B cell (primary cell): ENCODE data around the gene TCP11L2. TPM values are rescaled to one million over a fixed set of nuclear protein-coding genes. Genes with fewer than 3 reads are reported as not detected.

Experiments
- ATAC-seq: fragments of 200-7000 bp; cut with Tn5 transposase; one replicate; pipeline ENCODE4 v1.10.0; 2021; ENCODE audit warnings: low read depth, mild to moderate bottlenecking, moderate number of reproducible peaks, moderate library complexity
- CTCF ChIA-PET: fragments of 350-600 bp; sonication (Branson Sonifier 250); formaldehyde crosslinking; loops from one replicate; lab custom pipeline; 2021; ENCODE audit warnings: antibody characterized with exemption, inconsistent platforms; lab: Charles Lee
- POLR2A ChIA-PET: fragments of 350-600 bp; sonication (Branson Sonifier 250); formaldehyde crosslinking; loops from one replicate; lab custom pipeline; 2021; ENCODE audit warnings: antibody characterized with exemption; lab: Charles Lee
- DNase-seq: peaks from one replicate; pipeline ENCODE4 v3.0.0; 2013
- H2AFZ ChIP-seq: 2 replicates; pipeline ENCODE4 v1.6.1; 2012; ENCODE audit warnings: mild to moderate bottlenecking, low read depth, low read length; ENCODE audit not compliant: insufficient read depth, poor library complexity, severe bottlenecking
- H3K27ac ChIP-seq, 2 donors: 1 replicate in 1 of 2; 2 replicates in 1 of 2; pipeline ENCODE4 v1.5.1; 2012 to 2013; ENCODE audit warnings: low read length in 2 of 2, mild to moderate bottlenecking in 2 of 2, moderate library complexity in 1 of 2
- H3K27me3 ChIP-seq, 4 experiments: fragments of 200-600 bp in 1 of 4; sonication (generic) in 1 of 4; replicated peaks in 1 of 4; 1 replicate in 2 of 4; 2 replicates in 2 of 4; pipeline versions ENCODE4 v1.6.1 to v1.7.0; 2013 to 2016; ENCODE audit warnings: low read length in 3 of 4, mild to moderate bottlenecking in 2 of 4, mixed read lengths in 1 of 4, moderate library complexity in 1 of 4; ENCODE audit not compliant: insufficient read depth in 4 of 4, control insufficient read depth in 3 of 4; ENCODE audit errors: control extremely low read depth in 1 of 4
- H3K36me3 ChIP-seq, 2 experiments: replicated peaks in 1 of 2; 1 replicate in 1 of 2; 2 replicates in 1 of 2; pipeline versions ENCODE4 v1.6.1 to v1.7.1; 2013; ENCODE audit warnings: low read length in 1 of 2; ENCODE audit not compliant: insufficient read depth in 2 of 2, control insufficient read depth in 1 of 2; ENCODE audit errors: control extremely low read depth in 1 of 2, extremely low read depth in 1 of 2
- H3K4me1 ChIP-seq, 2 donors: fragments of 200-600 bp in 1 of 2; sonication (generic) in 1 of 2; 1 replicate in 1 of 2; 2 replicates in 1 of 2; pipeline versions ENCODE4 v1.5.1 to v1.6.1; 2013 to 2017; ENCODE audit warnings: low read length in 2 of 2; ENCODE audit not compliant: control insufficient read depth in 2 of 2, insufficient read depth in 2 of 2
- H3K4me2 ChIP-seq: replicated peaks from 2 replicates; pipeline ENCODE3; 2012; ENCODE audit warnings: mild to moderate bottlenecking, low read depth, low read length; ENCODE audit not compliant: poor library complexity, severe bottlenecking
- H3K4me3 ChIP-seq, 5 experiments: fragments of 200-600 bp in 1 of 5; sonication (generic) in 1 of 5; 1 replicate in 3 of 5; 2 replicates in 2 of 5; pipeline versions ENCODE4 v1.5.1 to v1.7.0; 2011 to 2016; ENCODE audit warnings: low read length in 4 of 5, mild to moderate bottlenecking in 4 of 5, low read depth in 2 of 5, control low read depth in 1 of 5, moderate library complexity in 1 of 5; ENCODE audit not compliant: insufficient read depth in 1 of 5; ENCODE audit errors: control extremely low read depth in 1 of 5, extremely low read depth in 1 of 5
- H3K79me2 ChIP-seq: fragments of 200-600 bp; sonication (generic); one replicate; pipeline ENCODE4 v1.6.0; 2016; ENCODE audit warnings: low read length; ENCODE audit not compliant: control insufficient read depth, insufficient read depth
- H3K9ac ChIP-seq: fragments of 200-600 bp; sonication (generic); 2 replicates; pipeline ENCODE4 v1.6.1; 2017; ENCODE audit warnings: mild to moderate bottlenecking, low read length, moderate library complexity
- H3K9me3 ChIP-seq, 3 donors: one replicate each; pipeline versions ENCODE4 v1.6.1 to v1.7.1; 2013; ENCODE audit warnings: low read length in 2 of 3; ENCODE audit not compliant: control insufficient read depth in 2 of 3, insufficient read depth in 1 of 3; ENCODE audit errors: control extremely low read depth in 1 of 3
- H4K20me1 ChIP-seq: 2 replicates; pipeline ENCODE4 v1.6.0; 2012; ENCODE audit warnings: mild to moderate bottlenecking, low read length; ENCODE audit not compliant: insufficient read depth, control insufficient read depth, poor library complexity, severe bottlenecking
- H3K27ac Mint-ChIP-seq: one replicate; pipeline ENCODE4 v1.8.0; 2021; ENCODE audit warnings: mixed read lengths
- H3K27me3 Mint-ChIP-seq: one replicate; pipeline ENCODE4 v1.8.0; 2021; ENCODE audit warnings: mixed read lengths
- H3K4me1 Mint-ChIP-seq: one replicate; pipeline ENCODE4 v1.8.0; 2021; ENCODE audit warnings: mixed read lengths
- H3K4me3 Mint-ChIP-seq: one replicate; pipeline ENCODE4 v1.8.0; 2021; ENCODE audit warnings: mixed read lengths
- H3K9me3 Mint-ChIP-seq: one replicate; pipeline ENCODE4 v1.8.0; 2022; ENCODE audit warnings: mixed read lengths; ENCODE audit not compliant: insufficient read depth
- CTCF ChIP-seq: fragments of 200-600 bp; IDR thresholded peaks from one replicate; pipeline ENCODE4 v1.8.0; 2022; ENCODE audit warnings: antibody characterized with exemption, mild to moderate bottlenecking
- EZH2 ChIP-seq: IDR thresholded peaks from 2 replicates; pipeline ENCODE4 v1.6.1; 2012; ENCODE audit warnings: borderline replicate concordance, low read depth, mild to moderate bottlenecking, moderate library complexity, low read length; ENCODE audit not compliant: insufficient read depth, poor library complexity, severe bottlenecking
- WGBS: methylation state at CpG from one replicate; pipeline ENCODE4 v1.1.5; 2013; ENCODE audit warnings: missing lambda C conversion rate; ENCODE audit not compliant: insufficient coverage; 5-methylcytosine and 5-hydroxymethylcytosine counted together
- intact Hi-C: fragments of 100-400 bp; cut with micrococcal nuclease; formaldehyde crosslinking; loops from one replicate; pipeline ENCODE4 v1.10.0; 2022
- polyA plus RNA-seq: library from polyadenylated mRNA; depleted of rRNA; stranded (reverse); fragments of >200 nt; gene quantifications from 2 replicates; pipeline ENCODE4 v1.2.3, GENCODE V29; 2012
- total RNA-seq, 2 donors: library from RNA; stranded (reverse); fragments of 120-200 nt in 1 of 2; gene quantifications; 1 replicate in 1 of 2; 2 replicates in 1 of 2; pipeline versions ENCODE4 v1.2.3 to v1.2.4, GENCODE V29; 2013 to 2022

TCP11L2 gene
- total and polyA plus RNA-seq, 2 donors (not counting 1 experiment from before 2014, with no cell fraction given): 30.4 to 306 TPM

- Histone ChIP-seq H3K36me3 (no peaks in the 10 kb centered on the region), H3K27ac (no peak overlapping the region), H3K4me1 (peaks cover 14 to 17% of the 10 kb centered on the region in 2 donors), H3K27me3 (no peaks in the 10 kb centered on the region), H2AFZ (no peak overlapping the region), H3K79me2 (no peaks in the 10 kb centered on the region), H3K4me2 (no peak overlapping the region), H4K20me1 (no peaks in the 10 kb centered on the region), H3K9me3 (no peaks in the 10 kb centered on the region), H3K4me3 (no peak overlapping the region), H3K9ac (no peak overlapping the region)
- 92% methylated on average over 4 of the region's 8 CpGs for WGBS
- ChIA-PET POLR2A (no interaction called here), CTCF (interaction anchor here (0.6 to 11.3 kb wide), 9 partner anchors 12 to 159 kb away, joined by 3 to 158 read pairs (median 4); partner anchors contain the start of gene CKAP4)
- no peak for DNase-seq
- Mint-ChIP-seq H3K4me3 (no peak overlapping the region), H3K9me3 (no peaks in the 10 kb centered on the region), H3K4me1 (peaks cover 33% of the 10 kb centered on the region), H3K27ac (no peak overlapping the region), H3K27me3 (no peaks in the 10 kb centered on the region)
- intact Hi-C loops: no loop called here
- ATAC-seq: no peak
- TF ChIP-seq CTCF (no peak), EZH2 (no peak)
Observed at GRCh38 chr12:106296179-106296877, 6.2 kb upstream of the TCP11L2 start.

- Mint-ChIP-seq H3K9me3 (no peaks in the 10 kb centered on the region), H3K27ac (peak overlapping the region; percentile 51), H3K4me3 (peak overlapping the region; percentile 6), H3K27me3 (no peaks in the 10 kb centered on the region), H3K4me1 (peaks cover 39% of the 10 kb centered on the region)
- Histone ChIP-seq H4K20me1 (no peaks in the 10 kb centered on the region), H3K4me3 (no peak overlapping the region), H2AFZ (no peak overlapping the region), H3K9me3 (no peaks in the 10 kb centered on the region), H3K27me3 (no peaks in the 10 kb centered on the region), H3K79me2 (no peaks in the 10 kb centered on the region), H3K4me1 (peaks cover 17 to 23% of the 10 kb centered on the region in 2 donors), H3K36me3 (no peaks in the 10 kb centered on the region), H3K9ac (no peak overlapping the region), H3K27ac (no peak overlapping the region), H3K4me2 (no peak overlapping the region)
- ATAC-seq: no peak
- WGBS: no CpG with 5 or more reads among the region's 3 CpGs
- no peak for DNase-seq
- ChIA-PET POLR2A (interaction anchor here (0.8 kb wide), 1 partner anchor 12 kb away, joined by 3 read pairs; no protein-coding TSS in a partner anchor), CTCF (interaction anchor here (1.1 to 11.3 kb wide), 5 partner anchors 13 to 69 kb away, joined by 3 to 158 read pairs (median 8); no protein-coding TSS in a partner anchor)
- intact Hi-C loops: no loop called here
- no peak for TF ChIP-seq CTCF
- no peak for TF ChIP-seq EZH2
Observed at GRCh38 chr12:106297075-106297474, 5.5 kb upstream of the TCP11L2 start.
